CD4-positive, CD25-positive, alpha-beta regulatory T cell (primary cell): ENCODE results near the gene PTOV1. TPM values are rescaled to one million over a fixed set of nuclear protein-coding genes. Genes with fewer than 3 reads are reported as not detected.

ENCODE experiments used
- ATAC-seq, 2 donors: fragments of 150-1000 bp; cut with Tn5 transposase; one replicate each; pipeline ENCODE4 v1.10.0; 2021; ENCODE audit warnings: low read depth in 2 of 2, moderate number of reproducible peaks in 2 of 2, moderate library complexity in 1 of 2
- DNase-seq, 3 donors: peaks; one replicate each; pipeline versions ENCODE4 v3.0.0 to v3.0.0-alpha.2; 2012 to 2022; ENCODE audit warnings: mixed read lengths in 1 of 3
- H3K27ac ChIP-seq: one replicate; pipeline ENCODE4 v1.7.0; 2013; ENCODE audit warnings: mild to moderate bottlenecking, low read length; ENCODE audit not compliant: insufficient read depth, poor library complexity, severe bottlenecking
- H3K27me3 ChIP-seq: one replicate; pipeline ENCODE4 v1.7.0; 2013; ENCODE audit warnings: low read length; ENCODE audit not compliant: control insufficient read depth, insufficient read depth
- H3K36me3 ChIP-seq: one replicate; pipeline ENCODE4 v1.7.0; 2013; ENCODE audit warnings: mild to moderate bottlenecking, low read length, moderate library complexity; ENCODE audit not compliant: control insufficient read depth, insufficient read depth
- H3K4me1 ChIP-seq: 2 replicates; pipeline ENCODE4 v1.7.0; 2013; ENCODE audit warnings: mild to moderate bottlenecking, low read length; ENCODE audit not compliant: insufficient read depth, control insufficient read depth, poor library complexity, severe bottlenecking
- H3K4me3 ChIP-seq: one replicate; pipeline ENCODE4 v1.7.0; 2013; ENCODE audit warnings: low read depth, mild to moderate bottlenecking, low read length, moderate library complexity
- H3K9me3 ChIP-seq, 2 experiments: 1 replicate in 1 of 2; 2 replicates in 1 of 2; pipeline ENCODE4 v1.7.0; 2013; ENCODE audit warnings: low read length in 2 of 2, mild to moderate bottlenecking in 1 of 2, moderate library complexity in 1 of 2; ENCODE audit not compliant: control insufficient read depth in 2 of 2
- H3K27ac Mint-ChIP-seq, 3 donors: one replicate each; pipeline ENCODE4 v1.8.0; 2020 to 2022; ENCODE audit warnings: mild to moderate bottlenecking in 3 of 3, mixed read lengths in 3 of 3, moderate library complexity in 2 of 3
- H3K27me3 Mint-ChIP-seq: one replicate; pipeline ENCODE4 v1.8.0; 2022; ENCODE audit warnings: mild to moderate bottlenecking, mixed read lengths
- H3K36me3 Mint-ChIP-seq: one replicate; pipeline ENCODE4 v1.8.0; 2020; ENCODE audit warnings: mixed read lengths
- H3K4me1 Mint-ChIP-seq, 4 donors: one replicate each; pipeline ENCODE4 v1.8.0; 2020 to 2022; ENCODE audit warnings: mixed read lengths in 4 of 4, mild to moderate bottlenecking in 1 of 4
- H3K4me3 Mint-ChIP-seq, 4 donors: one replicate each; pipeline ENCODE4 v1.8.0; 2020 to 2022; ENCODE audit warnings: mild to moderate bottlenecking in 4 of 4, mixed read lengths in 4 of 4, moderate library complexity in 3 of 4
- H3K9me3 Mint-ChIP-seq, 7 donors: one replicate each; pipeline ENCODE4 v1.8.0; 2020 to 2022; ENCODE audit warnings: mixed read lengths in 7 of 7, mild to moderate bottlenecking in 3 of 7, moderate library complexity in 2 of 7
- polyA plus RNA-seq, 4 donors: library from polyadenylated mRNA; unstranded; fragments of 300-500 nt; fragmentation: Illumina TruSeq; gene quantifications; one replicate each; pipeline ENCODE4 v1.2.3, GENCODE V29; 2021
- total RNA-seq: library from RNA; stranded (reverse); gene quantifications from one replicate; pipeline ENCODE4 v1.2.3, GENCODE V29; 2022

PTOV1 gene
- total and polyA plus RNA-seq, 5 donors from 2014 or later: 26.8 to 116 (median 37.1) TPM

DNA sequence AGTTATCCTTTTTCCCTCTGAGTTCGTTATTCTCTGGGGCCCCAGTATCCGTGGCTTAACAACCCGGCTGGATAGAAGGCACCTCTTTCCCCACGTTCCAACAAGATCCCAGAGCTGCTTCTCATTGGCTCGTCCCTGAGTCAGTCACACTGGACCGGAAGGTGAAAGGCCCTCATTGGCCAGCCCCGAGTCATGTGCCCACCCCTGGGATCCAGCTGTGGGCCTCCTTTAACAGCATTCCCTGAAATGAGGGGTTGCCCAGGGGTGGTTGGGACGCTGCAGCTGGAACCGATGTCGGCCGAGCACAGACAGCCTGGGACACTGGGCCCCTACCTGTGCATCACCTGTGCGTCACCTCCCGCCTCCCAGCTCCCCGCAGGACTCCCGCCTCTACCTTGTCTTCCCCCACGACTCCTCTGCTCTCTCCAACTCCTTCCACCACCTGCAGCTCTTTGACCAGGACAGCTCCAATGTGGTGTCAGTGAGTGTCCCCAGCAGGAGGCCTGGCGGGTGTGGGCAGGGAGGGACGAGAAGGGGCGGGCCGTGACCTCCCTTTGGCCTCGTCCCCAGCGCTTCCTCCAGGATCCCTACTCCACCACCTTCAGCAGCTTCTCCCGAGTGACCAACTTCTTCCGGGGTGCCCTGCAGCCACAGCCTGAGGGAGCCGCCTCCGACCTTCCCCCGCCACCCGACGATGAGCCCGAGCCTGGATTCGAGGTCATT, 30.9 kb downstream of the PTOV1 start:
- peaks cover 13% of the 10 kb centered on the region for H3K4me1 ChIP-seq
- no peak for DNase-seq
- ATAC-seq: no peak
- H3K4me3 ChIP-seq: no peak overlapping the region
- no peaks in the 10 kb centered on the region for H3K27me3 ChIP-seq
- H3K36me3 Mint-ChIP-seq: peaks cover 18% of the 10 kb centered on the region
- H3K27me3 Mint-ChIP-seq: no peaks in the 10 kb centered on the region
- H3K4me3 Mint-ChIP-seq: no peak overlapping the region
- no peaks in the 10 kb centered on the region for H3K9me3 Mint-ChIP-seq
- peak overlapping the region in 1 of 3 donors; percentile 65 for H3K27ac Mint-ChIP-seq
- no peak overlapping the region for H3K27ac ChIP-seq
- peaks cover 46% of the 10 kb centered on the region for H3K36me3 ChIP-seq
- no peaks in the 10 kb centered on the region for H3K9me3 ChIP-seq
- H3K4me1 Mint-ChIP-seq: peaks cover 0 to 22% (median 7%) of the 10 kb centered on the region in 4 donors

DNA sequence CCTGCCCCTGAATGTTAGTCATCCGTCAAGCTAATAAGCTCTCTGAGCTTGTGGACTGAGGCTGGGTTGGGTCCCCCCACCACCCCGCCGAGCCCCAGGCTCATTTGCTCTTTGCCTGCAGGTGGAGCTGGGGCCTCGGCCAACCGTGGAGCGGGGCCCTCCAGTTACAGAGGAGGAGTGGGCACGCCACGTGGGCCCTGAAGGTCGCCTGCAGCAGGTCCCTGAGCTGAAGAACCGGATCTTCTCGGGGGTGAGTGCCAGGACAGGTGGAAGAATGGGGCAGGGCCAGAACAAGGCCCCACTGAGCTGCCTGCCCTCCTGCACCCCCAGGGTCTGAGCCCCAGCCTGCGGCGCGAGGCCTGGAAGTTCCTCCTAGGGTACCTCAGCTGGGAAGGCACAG, 31.7 kb downstream of the PTOV1 start:
- Histone ChIP-seq H3K27me3 (no peaks in the 10 kb centered on the region), H3K27ac (no peak overlapping the region), H3K36me3 (peaks cover 46% of the 10 kb centered on the region), H3K9me3 (no peaks in the 10 kb centered on the region), H3K4me3 (no peak overlapping the region), H3K4me1 (peaks cover 13% of the 10 kb centered on the region)
- DNase-seq (no peak), ATAC-seq (no peak)
- Mint-ChIP-seq H3K9me3 (no peaks in the 10 kb centered on the region), H3K36me3 (peaks cover 18% of the 10 kb centered on the region), H3K4me1 (peaks cover 0 to 22% (median 7%) of the 10 kb centered on the region in 4 donors), H3K4me3 (no peak overlapping the region), H3K27me3 (no peaks in the 10 kb centered on the region), H3K27ac (no peak overlapping the region)

- peaks cover 16% of the 10 kb centered on the region for H3K36me3 Mint-ChIP-seq
Observed at GRCh38 chr19:49883094-49883493, 32.1 kb downstream of the PTOV1 start.

DNA sequence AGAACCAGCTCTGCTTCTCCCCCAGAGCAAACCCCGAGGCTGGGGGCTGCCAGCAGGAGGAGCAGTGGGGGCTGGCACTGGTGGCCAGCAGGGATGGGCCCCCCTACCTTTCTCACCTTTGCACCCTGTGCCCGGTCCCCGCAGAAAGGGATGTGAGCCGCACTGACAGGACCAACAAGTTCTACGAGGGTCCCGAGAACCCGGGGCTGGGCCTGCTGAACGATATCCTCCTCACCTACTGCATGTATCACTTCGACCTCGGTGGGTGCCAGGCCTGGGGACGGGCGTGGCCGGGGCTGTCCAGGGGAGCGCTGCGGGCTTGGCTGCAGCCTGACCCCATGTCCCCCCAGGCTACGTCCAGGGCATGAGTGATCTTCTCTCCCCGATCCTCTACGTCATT, 33.1 kb downstream of the PTOV1 start:
- Mint-ChIP-seq H3K9me3 (no peaks in the 10 kb centered on the region), H3K4me3 (no peak overlapping the region), H3K27ac (no peak overlapping the region), H3K27me3 (no peaks in the 10 kb centered on the region), H3K36me3 (peaks cover 14% of the 10 kb centered on the region), H3K4me1 (peaks cover 0 to 9% (median under 1%) of the 10 kb centered on the region in 4 donors)
- H3K9me3 ChIP-seq: no peaks in the 10 kb centered on the region
- no peaks in the 10 kb centered on the region for H3K27me3 ChIP-seq
- no peak overlapping the region for H3K4me3 ChIP-seq
- peaks cover 46% of the 10 kb centered on the region for H3K36me3 ChIP-seq
- H3K4me1 ChIP-seq: peaks cover 2% of the 10 kb centered on the region
- H3K27ac ChIP-seq: no peak overlapping the region
- ATAC-seq (no peak), DNase-seq (no peak)

More at GRCh38 chr19:49883094-49883493, 32.1 kb downstream of the PTOV1 start:
- H3K27ac ChIP-seq: no peak overlapping the region
- no peaks in the 10 kb centered on the region for H3K9me3 Mint-ChIP-seq
- peaks cover 0 to 19% (median 5%) of the 10 kb centered on the region in 4 donors for H3K4me1 Mint-ChIP-seq
- DNase-seq (no peak), ATAC-seq (no peak)
- H3K36me3 ChIP-seq: peaks cover 46% of the 10 kb centered on the region
- H3K4me3 ChIP-seq: no peak overlapping the region
- H3K27me3 ChIP-seq: no peaks in the 10 kb centered on the region
- H3K27ac Mint-ChIP-seq: peak overlapping the region in 1 of 3 donors; percentile 62
- peaks cover 9% of the 10 kb centered on the region for H3K4me1 ChIP-seq
- H3K27me3 Mint-ChIP-seq: no peaks in the 10 kb centered on the region
- no peaks in the 10 kb centered on the region for H3K9me3 ChIP-seq
- peak overlapping the region in 1 of 4 donors; percentile 77 for H3K4me3 Mint-ChIP-seq

GRCh38 chr19:49884760-49885159, 33.8 kb downstream of the PTOV1 start:
- H3K4me3 Mint-ChIP-seq: no peak overlapping the region
- Histone ChIP-seq H3K27ac (no peak overlapping the region), H3K36me3 (peaks cover 46% of the 10 kb centered on the region), H3K27me3 (no peaks in the 10 kb centered on the region), H3K4me3 (no peak overlapping the region), H3K9me3 (no peaks in the 10 kb centered on the region), H3K4me1 (peaks cover 5% of the 10 kb centered on the region)
- no peak overlapping the region for H3K27ac Mint-ChIP-seq
- H3K4me1 Mint-ChIP-seq: peaks cover 0 to 6% (median 0%) of the 10 kb centered on the region in 4 donors
- H3K36me3 Mint-ChIP-seq: peaks cover 14% of the 10 kb centered on the region
- no peaks in the 10 kb centered on the region for H3K27me3 Mint-ChIP-seq
- DNase-seq: no peak
- ATAC-seq: no peak
- H3K9me3 Mint-ChIP-seq: no peaks in the 10 kb centered on the region

DNA sequence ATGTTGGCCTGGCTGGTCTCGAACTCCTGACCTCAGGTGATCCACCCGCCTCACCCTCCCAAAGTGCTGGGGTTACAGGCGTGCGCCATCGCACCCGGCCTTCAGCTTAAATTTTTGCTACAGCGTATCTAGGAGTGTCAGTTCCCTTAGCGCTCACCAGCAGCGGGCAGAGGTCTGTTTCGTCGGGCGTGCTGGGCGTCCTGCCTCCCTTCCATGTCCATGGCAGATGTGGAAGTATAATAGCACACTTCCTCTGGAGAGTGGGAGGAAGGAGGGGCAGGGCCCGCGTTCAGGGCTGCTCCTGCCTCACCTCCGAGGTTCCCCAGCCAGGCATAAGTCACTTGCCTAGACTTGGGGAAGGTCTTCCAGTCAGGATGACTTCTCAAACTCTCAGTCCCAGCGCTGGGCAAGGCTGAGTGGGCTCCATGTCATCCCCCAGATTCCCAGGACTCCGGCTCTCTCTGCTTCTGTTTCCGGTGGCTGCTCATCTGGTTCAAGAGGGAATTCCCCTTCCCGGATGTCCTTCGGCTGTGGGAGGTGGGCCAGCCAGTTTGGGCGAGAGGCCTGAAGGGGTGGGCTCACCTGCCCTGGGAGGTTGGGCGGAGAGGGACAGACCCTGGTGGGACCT, 36.2 kb downstream of the PTOV1 start:
- DNase-seq (no peak), ATAC-seq (no peak)
- Histone ChIP-seq H3K9me3 (no peaks in the 10 kb centered on the region), H3K27ac (no peak overlapping the region), H3K36me3 (peaks cover 28% of the 10 kb centered on the region), H3K4me1 (peaks cover 11% of the 10 kb centered on the region), H3K4me3 (no peak overlapping the region), H3K27me3 (no peaks in the 10 kb centered on the region)
- Mint-ChIP-seq H3K4me3 (no peak overlapping the region), H3K27me3 (no peaks in the 10 kb centered on the region), H3K36me3 (peaks cover 14% of the 10 kb centered on the region), H3K27ac (no peak overlapping the region), H3K9me3 (peaks cover 0 to 2% (median 0%) of the 10 kb centered on the region in 7 donors), H3K4me1 (peaks cover 0 to 13% (median 2%) of the 10 kb centered on the region in 4 donors)

DNA sequence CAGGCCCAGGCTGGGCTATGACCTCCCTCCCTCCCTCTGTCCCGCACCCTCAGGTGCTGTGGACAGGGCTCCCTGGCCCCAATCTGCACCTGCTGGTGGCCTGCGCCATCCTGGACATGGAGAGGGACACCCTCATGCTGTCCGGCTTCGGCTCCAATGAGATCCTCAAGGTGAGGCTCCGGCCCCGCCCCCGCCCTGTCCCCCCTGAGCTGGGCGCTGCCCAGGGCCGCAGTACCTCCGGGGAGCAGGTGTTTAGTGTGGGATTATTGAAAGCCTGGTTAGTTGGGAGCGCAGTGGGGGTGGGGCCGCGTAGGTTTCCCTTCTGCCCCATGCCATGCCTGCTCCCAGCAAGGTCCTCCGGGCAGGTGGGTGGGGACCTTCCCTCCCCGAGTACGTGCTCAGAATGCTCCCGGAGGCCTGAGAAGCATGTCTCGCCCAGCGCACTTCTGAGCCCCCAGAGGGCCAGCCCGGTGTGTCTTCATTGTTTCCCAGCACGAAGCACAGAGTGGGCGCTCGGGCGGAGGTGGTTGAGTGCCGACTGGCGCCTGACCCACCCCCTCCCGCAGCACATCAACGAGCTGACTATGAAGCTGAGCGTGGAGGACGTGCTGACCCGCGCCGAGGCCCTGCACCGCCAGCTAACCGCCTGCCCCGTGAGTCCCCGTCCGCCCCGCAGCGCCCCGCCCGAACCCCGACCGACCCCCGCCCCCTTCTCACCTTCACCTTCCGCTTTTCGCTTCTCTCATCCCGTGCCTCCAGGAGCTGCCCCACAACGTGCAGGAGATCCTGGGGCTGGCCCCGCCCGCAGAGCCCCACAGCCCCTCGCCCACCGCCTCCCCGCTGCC, 36.9 kb downstream of the PTOV1 start:
- Mint-ChIP-seq H3K4me3 (no peak overlapping the region), H3K36me3 (peaks cover 14% of the 10 kb centered on the region), H3K9me3 (peaks cover 0 to 2% (median 0%) of the 10 kb centered on the region in 7 donors), H3K4me1 (peaks cover 0 to 19% (median 5%) of the 10 kb centered on the region in 4 donors), H3K27ac (no peak overlapping the region), H3K27me3 (no peaks in the 10 kb centered on the region)
- ATAC-seq: no peak
- H3K36me3 ChIP-seq: peaks cover 21% of the 10 kb centered on the region
- no peaks in the 10 kb centered on the region for H3K9me3 ChIP-seq
- DNase-seq: no peak
- H3K27ac ChIP-seq: no peak overlapping the region
- H3K4me1 ChIP-seq: peaks cover 11% of the 10 kb centered on the region
- no peak overlapping the region for H3K4me3 ChIP-seq
- H3K27me3 ChIP-seq: no peaks in the 10 kb centered on the region
